ENCODE data around the gene ENTREP1.

Gene ENTREP1

DNA sequence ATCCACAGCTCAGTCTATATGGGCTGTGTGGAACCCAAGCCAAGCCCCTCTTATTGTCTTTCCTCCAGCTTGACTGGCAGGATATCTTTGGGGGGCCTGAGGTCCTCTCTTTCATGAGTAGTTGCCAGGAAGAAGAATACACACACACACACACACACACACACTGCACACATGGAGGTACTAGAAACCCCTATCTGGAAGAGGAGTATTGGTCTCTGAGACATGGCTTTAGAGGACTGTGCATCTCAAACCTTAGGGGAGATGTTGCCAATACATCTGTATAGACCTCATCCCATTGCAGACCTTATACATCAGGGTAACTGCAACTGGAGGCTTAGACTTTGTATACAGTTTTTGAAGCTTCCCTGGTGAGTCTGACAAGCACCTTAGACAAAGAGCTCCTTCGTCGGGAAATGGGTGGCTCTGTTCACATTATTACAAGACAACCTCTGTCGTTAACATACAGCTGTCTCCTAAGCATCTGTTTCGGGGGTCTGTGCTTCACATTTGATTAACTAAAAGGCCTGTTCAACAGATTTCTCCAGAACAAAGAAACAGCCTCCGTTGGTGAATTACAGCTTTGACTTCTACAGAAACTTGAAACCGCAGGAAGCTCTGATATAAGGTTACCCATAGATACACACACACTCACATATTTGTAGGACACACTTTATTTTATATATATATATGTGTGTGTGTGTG is 5.5 kb upstream of the ENTREP1 start:
- DNase-seq (ENCODE audit: low read depth in 3 of 3): no peak

DNA sequence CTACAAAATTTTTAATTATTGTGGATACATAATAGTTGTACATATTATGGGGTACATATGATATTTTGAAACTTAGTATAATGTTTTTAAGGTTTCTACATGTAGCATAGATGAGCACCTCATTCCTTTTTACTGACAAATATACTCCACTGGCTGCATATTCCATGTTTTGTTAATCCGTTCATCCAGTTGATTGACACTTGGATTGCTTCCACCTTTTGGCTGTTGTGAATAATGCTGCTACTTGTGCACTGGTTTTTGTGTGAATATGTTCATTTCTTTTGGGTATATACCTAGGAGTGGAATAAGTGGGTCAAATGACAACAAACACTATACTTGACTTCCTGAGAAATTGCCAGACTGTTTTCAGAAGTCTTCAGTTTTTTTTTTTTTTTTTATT is 2.8 kb upstream of the ENTREP1 start:
- no peak for DNase-seq (ENCODE audit: low read depth in 3 of 3)

DNA sequence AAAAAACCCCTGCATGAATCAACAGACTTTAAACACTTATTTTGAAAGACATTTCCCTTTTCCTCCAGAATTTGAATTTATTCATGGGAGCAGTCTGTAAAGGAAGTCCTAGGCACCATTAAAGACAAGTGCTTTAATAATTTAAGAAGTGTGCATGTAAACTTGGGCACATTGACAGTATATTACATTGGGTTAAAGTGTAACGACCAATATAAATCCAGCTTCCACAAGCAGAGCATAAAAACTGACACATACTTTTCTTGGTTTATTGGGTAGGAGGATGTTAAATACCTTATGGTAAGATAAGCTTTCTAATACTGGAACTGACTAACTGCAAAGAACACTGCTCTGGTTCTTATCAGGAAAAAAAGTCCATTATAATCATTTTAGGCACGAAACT is 1.2 kb upstream of the ENTREP1 start:
- no peak for DNase-seq (ENCODE audit: low read depth in 3 of 3)

DNA sequence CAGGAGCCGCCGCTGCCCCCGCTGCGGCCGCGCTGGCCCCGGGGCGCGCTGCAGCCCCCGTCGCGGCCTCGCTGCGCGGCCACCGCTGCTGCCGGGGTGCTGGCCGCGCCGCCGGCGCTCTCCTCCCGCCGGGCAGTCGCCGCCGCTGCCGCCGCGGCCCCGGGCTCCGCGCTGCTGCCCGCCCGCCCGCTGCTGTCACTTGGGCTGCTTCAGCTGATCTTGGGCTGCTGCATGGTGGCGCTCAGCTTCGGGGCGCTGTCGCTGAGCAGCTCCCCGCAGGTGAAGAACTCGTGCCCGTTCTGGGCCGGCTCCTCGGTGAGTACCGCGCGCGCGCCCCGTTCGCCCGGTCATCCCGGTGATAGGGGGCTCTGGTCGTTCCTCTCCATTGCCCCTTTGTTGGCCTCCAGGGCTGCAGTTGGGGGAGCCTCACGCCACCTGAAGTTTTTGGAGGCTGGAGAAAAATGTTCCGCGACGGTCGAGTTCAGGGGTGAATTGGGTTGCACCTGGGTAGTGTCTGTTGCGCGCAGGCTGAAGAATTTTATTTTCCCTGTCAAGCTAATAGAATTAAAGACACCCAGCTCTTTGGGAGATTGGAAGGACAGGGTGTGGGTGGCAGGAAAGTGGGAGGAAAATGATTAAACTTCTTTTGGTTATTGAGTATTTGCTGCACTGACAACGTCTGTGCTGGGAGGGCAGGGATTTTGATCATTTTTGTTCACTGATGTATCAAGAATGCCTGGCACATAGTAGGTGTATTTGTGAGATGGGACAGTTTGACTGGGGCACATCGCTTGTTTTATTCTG is 596 bp downstream of the ENTREP1 start:
- DNase-seq (ENCODE audit: low read depth in 3 of 3): no peak

DNA sequence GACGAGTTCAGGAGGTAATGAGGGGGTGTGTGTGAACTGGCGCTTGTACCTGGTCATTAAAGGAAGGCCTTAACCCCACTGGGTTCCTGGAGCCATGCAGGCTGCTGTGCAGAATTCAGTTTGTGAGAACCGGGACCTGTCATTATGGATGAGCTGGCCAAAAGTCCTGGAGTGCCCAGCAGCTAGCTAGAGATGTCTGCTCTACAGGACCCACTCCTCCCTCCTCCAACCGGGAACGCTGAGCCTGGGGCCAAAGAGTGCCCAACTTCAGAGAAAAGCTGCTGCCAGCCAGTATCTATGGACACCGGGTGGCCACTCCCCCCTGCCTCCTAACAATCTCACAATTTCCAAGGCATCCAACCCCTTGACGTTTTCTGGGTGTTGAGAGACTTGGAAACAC is 1.2 kb downstream of the ENTREP1 start:
- no peak for DNase-seq (ENCODE audit: low read depth in 3 of 3)

DNA sequence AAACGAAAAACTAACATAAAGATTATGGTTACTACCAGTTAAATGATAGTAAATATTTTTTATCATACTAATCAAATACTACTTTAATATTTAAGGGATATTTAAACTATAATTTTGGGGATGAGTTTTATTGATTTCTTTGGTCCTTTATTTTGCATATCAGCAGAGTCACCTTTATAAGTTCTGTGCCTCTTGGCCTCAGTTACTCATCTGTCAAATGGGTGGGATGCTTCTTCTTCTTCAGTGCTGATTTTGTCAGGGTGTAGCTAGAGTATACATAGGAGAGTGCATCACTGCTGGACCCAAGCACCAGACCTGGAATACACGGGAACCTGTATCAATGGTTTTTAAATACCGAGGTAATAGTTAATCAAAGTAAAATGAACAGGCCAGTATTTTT is 5.6 kb downstream of the ENTREP1 start:
- DNase-seq (ENCODE audit: low read depth in 3 of 3): no peak

DNA sequence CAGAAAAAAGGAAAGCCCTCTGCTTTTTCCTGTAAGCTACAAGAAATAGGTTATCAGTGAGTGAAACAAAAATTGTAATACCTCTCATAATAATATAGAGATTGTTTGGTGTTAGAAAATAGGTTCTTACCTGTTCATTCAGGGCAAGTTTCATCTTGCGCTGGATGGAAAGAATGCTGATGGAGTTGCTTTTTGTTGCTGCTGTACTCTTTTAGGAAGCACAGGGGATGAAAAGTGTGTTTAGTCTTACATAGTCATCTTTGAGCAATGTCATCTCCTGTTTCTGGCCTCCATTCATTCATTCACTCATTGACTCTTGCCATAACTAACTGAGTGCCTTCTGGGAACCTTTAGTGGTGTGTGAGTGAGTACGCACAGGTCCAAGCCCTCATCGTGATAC is 6.4 kb downstream of the ENTREP1 start:
- no peak for DNase-seq (ENCODE audit: low read depth in 3 of 3)

DNA sequence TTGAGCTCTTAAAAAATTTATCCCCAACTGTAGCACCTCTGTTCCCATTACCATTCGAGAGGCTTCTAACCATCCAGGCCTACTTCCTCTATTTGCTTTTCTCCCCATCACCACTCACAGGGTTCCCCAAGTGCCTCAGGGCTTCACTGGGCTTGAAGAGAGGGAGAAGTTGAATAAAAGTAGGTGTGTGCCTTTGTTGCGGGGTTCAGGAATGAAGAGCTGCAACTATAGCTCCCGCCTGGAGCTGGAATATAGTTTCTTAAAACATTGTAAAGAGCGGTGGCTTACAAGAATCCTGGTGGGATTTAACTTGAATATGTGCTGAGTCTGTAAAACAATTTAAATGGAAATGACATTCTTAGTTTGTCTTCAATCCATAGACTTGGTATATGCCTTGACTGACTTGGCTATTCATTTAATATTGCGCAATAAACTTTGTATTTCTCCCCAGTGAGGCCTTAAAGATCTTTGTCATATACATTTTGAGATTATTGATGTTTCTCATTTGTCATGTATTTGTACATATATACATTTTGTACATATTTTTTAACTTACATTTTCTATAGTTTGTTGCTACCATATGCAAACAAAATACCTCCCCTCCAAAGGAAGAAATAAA is 7.2 kb downstream of the ENTREP1 start:
- no peak for DNase-seq (ENCODE audit: low read depth in 3 of 3)

DNA sequence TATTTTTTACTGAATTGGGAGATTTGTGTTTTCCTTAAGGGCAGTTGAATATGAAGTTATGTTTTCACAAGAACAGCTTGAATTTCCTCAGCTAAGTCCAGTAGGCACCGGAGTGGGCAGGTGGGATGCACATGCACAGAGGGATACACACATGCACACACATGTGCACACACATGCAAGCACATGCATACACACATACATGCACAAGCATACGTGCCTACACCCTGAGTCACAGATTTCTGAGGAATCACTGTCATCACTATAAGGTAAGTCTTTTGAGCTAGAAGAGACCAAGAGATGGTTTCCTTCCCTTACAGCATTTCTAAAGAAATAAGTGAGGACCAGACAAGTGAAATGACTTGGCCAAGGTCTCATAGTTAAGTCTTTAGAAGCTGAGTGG is 8.7 kb downstream of the ENTREP1 start:
- no peak for DNase-seq (ENCODE audit: low read depth in 3 of 3)

DNA sequence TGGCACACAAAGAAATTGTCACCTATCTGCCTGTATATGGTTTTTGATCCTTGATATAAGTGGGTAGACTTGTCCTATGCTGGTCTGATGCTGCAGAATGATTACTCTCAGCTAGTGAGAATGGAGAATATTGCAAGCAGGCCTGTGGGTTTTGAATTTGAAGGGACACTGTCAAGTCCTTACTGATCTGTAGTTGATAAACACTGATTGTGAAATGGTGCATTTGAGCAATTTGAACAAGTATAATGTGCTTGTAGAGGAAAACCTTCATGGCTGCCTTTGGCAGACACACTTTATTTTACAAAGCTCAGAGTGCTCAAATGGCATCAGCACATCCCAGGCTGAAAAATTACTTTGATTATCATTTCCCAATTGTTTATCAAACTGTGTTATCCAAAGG is 9.3 kb downstream of the ENTREP1 start:
- DNase-seq (ENCODE audit: low read depth in 3 of 3): no peak

DNA sequence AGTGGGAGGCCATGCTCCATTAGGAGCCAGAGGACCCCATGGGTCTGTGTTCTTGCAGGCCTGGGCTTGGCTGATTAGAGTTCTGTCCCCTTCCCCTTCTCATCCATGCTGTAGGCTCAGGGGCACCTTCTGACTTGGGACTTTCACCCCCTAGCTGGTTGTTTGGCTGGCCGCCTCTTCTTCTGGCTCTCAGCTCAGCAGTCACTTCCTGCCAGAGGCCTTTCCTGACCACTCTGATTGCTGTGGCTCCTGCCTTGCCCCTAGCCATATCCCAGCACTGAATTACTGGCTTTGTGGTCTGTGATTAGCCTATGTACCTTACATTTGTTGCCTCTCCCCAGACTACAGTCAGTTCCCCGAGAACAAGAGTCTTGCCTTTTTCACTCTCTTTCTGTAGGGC is 14.6 kb downstream of the ENTREP1 start:
- DNase-seq (ENCODE audit: low read depth in 3 of 3): no peak

DNA sequence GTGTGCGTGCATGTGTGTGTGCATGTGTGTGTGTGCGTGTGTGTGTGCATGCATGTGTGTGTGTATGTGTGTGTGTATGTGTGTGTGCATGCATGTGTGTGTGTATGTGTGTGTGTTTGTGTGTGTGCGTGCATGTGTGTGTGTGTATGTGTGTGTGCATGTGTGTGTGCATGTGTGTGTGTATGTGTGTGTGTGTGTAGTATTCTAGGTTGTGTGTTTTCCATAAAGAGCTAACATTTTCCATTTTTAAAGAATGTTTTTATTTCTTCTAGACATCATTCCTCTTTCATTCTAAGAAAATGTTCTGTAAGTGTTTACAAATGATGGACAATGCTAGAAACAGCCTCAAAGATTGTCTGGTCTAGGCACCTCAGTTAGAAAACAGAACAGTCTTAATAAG is 15.6 kb downstream of the ENTREP1 start:
- DNase-seq (ENCODE audit: low read depth in 3 of 3): no peak

DNA sequence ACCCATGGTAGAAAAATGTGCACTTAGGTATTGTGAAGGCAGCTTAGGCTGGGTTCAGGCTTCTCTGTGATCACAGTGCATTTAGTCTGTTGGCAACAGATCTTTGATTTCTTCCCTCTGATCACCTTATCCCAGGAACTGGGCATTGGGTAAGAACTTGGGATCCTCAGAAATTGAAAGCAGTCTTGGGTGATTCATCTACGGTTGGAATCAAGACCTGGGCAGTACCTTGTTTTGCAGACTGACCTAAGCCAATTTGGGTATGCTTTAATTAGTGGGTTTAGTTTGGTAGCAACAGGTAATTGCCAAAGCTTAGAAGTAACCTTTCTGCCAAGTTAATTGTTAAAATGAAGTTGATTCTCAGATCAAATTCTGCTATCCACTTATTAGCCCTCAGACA is 17.8 kb downstream of the ENTREP1 start:
- no peak for DNase-seq (ENCODE audit: low read depth in 3 of 3)

DNA sequence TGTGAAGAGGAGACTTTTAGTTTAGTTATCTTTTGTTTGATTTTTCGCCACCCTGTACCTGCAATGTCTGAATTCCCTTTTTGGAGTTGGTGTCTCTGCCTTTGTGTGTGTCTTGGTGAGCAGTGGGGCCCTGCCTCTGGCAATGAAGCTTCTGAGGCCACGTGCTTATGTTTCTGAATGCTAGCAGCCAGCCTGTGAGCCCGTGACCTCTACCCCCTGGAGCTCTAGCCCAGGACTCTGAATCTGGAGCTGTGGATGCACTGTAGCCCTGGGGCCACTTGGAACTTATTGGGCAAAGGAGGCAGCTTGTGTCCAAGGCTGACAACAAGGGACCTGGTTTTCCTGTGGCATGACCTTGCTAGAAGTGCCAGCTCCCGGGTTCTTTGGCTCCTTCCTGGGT is 19.4 kb downstream of the ENTREP1 start:
- no peak for DNase-seq (ENCODE audit: low read depth in 3 of 3)

DNA sequence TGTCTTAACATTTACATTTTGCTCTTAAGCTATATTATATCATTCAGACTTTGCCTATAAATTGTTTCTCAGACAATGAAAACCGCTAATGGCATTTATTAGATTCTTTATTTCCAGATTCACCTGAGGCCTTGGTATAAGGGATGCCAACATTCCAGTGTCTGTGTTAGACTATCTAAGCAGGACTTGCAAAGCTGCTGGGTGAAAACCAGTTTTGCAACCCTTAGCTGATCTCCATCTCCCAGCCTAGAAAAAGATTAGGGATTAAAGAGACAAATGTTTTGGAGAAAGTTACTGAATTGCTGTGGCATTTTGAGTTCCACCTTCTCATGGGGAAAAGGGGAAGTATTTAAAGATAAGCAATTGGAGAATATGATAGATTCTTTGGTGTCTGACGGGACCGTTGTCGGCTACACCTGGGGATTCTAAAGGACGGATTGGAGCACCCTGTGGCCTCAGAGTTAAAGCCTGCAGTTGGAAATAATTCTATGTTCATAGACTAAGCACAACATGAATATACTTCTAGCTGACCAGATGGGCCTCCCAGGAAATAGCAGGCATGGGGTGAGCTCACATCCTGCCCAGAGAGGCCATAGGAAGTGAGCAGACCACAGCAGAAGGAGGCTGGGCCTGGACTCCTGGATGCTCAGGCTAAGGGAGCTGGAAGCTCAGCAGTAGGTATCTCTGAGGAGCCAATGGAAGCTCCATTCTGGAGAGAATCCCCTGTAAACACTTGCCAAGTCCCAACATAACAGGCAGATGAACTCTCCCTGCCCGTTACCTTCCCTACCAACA is 21.8 kb downstream of the ENTREP1 start:
- no peak for DNase-seq (ENCODE audit: low read depth in 3 of 3)

DNA sequence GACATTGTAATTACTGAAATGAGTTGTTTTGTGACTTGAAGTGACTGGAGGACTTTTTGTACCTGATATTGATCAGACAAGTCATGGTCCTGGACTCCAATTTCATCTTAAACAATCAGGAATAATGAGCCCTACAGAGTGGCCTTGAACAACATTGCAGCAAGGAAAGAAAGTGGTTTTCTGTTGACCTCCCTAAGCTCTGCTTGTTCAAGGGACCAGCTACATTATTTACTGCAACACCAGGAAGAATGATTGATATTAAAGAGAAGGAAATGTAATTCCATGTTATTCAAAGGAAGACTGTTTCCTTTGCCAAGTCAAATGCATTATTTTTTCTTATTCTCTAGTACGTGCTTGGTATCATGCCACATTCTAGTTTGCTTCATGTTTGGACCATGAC is 22.6 kb downstream of the ENTREP1 start:
- no peak for DNase-seq (ENCODE audit: low read depth in 3 of 3)

DNA sequence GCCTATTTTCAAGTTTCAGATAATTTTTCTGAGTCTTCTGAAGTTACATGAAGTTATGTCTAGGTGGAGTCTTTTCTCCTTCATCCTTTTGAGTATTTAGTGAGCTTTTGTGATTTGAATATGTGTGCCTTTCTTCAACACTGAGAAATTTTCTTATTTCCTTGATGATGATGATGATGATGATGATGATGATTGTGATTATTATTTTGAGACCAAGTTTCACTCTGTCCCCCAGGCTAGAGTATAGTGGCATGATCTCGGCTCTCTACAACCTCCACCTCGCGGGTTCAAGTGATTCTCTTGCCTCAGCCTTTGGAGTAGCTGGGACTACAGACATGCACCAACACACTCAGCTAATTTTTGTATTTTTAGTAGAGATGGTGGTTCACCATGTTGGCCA is 26.2 kb downstream of the ENTREP1 start:
- DNase-seq (ENCODE audit: low read depth in 3 of 3): no peak

DNA sequence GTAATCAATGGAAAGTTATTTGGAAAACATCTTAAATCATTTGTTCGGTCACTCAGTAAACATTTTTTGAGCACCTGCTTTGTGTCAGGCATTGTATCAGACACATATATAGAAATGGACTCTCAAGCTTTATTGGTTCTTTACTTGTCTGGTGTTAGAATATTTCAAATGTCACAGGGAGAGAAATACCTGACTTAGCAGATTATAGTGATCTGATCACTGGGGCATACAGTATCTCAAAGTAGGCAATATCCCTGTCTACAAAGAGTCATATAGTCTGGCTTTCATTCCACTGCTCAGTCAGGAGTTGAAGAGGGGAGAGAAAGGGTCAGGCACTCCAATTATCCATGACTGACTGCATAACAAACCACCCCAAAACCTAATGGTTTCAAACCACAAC is 30.2 kb downstream of the ENTREP1 start:
- no peak for DNase-seq (ENCODE audit: low read depth in 3 of 3)

DNA sequence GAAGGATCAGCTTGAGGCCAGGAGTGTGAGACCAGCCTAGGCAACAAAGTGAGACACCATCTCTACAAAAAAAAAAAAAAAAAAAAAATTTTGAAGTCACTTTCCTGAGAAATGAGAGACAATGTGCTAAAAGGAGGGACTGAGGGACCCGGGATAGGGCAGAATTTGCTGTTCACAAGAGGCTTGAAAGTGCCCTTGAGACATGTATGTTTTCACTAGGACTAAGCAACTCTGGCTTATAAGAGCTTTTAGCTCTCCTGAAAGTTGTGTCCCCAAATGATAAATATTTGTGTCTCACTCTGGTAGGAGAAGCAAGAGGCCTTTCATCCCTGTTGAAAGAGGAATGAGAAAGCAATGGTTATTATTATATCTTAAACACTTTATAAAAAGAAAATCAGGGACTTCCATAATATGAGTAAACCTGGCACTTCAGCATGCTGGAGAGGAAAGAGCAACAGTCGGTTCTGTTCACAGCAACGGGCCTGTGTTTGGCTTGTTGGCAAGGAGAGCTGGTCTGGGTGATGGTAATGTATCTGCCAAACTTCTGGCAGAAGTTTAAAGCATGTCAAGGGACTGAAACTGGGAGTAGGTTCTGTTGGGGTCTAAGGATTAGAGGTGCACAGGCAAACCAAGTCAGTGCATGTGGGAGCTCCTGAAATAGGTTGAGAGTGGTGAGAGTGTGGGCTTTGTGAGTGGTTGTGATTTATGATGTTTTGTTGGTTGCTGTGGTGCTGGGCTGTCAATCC is 32.2 kb downstream of the ENTREP1 start:
- DNase-seq (ENCODE audit: low read depth in 3 of 3): no peak

DNA sequence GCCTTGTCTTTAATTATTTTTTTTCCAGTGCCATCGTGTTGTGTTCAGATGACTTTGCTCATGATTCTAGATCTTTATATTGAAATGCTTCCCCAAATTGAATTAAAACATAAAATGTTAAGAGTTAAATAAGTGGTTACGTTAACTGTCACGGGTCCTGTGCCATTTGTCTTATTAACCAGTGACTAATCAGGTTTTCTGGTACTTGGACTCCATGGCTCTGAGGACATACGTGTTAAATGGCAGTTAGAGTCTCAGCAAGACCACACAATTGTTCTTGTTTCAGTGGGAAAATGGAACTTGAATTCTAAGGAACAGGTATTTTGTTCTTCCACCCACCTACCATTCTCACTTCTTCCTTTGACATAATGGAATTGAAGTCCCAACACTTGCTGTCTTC is 32.8 kb downstream of the ENTREP1 start:
- DNase-seq (ENCODE audit: low read depth in 3 of 3): no peak

DNA sequence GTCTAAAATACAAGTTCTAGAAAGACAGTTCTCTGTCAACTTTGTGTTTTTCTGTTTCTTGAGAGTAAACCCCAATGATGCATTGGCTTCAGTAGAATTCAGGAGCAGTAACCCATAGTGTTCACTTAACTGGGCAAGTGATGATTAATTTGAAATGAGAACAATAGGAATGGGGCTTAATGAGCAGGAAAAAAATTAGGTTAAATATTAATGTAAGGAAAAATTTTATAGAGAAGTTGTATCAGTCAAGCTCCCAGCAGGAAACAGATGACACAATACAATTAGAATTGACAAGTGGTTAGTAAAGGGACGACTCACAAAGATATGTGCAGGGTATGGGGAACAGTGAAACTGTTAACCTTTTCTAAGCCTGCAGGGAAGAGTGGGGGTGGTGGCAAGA is 38.2 kb downstream of the ENTREP1 start:
- no peak for DNase-seq (ENCODE audit: low read depth in 3 of 3)

Measured in stimulated activated CD4-positive, alpha-beta T cell treated with anti-CD3 and anti-CD28 coated beads, TNF-alpha, amount 100 ng/mL, for 48 hours (primary cell).